ENCODE measurements around the gene KRT84. TPM values are rescaled to one million over a fixed set of nuclear protein-coding genes. Genes with fewer than 3 reads are reported as not detected.

KRT84 gene
- total and polyA plus RNA-seq, 9 of the 15 experiments (the other 6 are each of a cell fraction or from before 2014, with no cell fraction given) = not detected

GRCh38 chr12:52350786-52351185, 34.7 kb downstream of the KRT84 start:
- Histone ChIP-seq H3K27ac (ENCODE audit: extremely low read depth, low read depth, low read length) (no peak overlapping the region), H2AFZ (ENCODE audit: low read depth, low read length) (no peak overlapping the region), H3K36me3 (ENCODE audit: control insufficient read depth, insufficient read depth, low read length) (no peaks in the 10 kb centered on the region), H3K4me3 (no peak overlapping the region), H3K4me1 (replicated peaks in 1 of 2; ENCODE audit: control insufficient read depth in 2 of 2, insufficient read depth in 2 of 2, low read length in 2 of 2) (no peaks in the 10 kb centered on the region), H3K27me3 (ENCODE audit: control insufficient read depth in 2 of 2, insufficient read depth in 2 of 2, low read length in 2 of 2) (peaks cover 11 to 47% of the 10 kb centered on the region in 2 experiments; a peak in 3 of 5 replicates), H3K9me1 (ENCODE audit: control insufficient read depth, insufficient read depth, low read length) (peaks cover 3% of the 10 kb centered on the region), H3K9me3 (replicated peaks; ENCODE audit: control insufficient read depth, insufficient read depth, low read depth, low read length) (no peaks in the 10 kb centered on the region), H3K4me2 (ENCODE audit: insufficient read depth, low read length) (no peak overlapping the region), H3K79me2 (ENCODE audit: control insufficient read depth, insufficient read depth, low read length) (no peaks in the 10 kb centered on the region), H4K20me1 (replicated peaks; ENCODE audit: control insufficient read depth, insufficient read depth, low read length) (no peaks in the 10 kb centered on the region), H3K9ac (ENCODE audit: insufficient read depth in 1 of 2, low read depth in 2 of 2, low read length in 2 of 2) (no peak overlapping the region)
- no TSS peak for BruUV-seq (replicated peaks)
- no peak for ATAC-seq
- POLR2A ChIA-PET = no interaction called here
- WGBS (ENCODE audit: insufficient coverage, low coverage, missing lambda C conversion rate) = 2% methylated on average over 5 of the region's 5 CpGs
- no peak for DNase-seq (ENCODE audit: extremely low read depth in 1 of 4, low spot score in 3 of 4)
- TF ChIP-seq XRCC5 (IDR thresholded peaks at IDR 0.05; ENCODE audit: low read depth, low read length) (no peak), BRD4 (IDR thresholded peaks at IDR 0.05) (no peak), HCFC1 (IDR thresholded peaks at IDR 0.05; ENCODE audit: low read depth, low read length) (no peak), ZBTB17 (CRISPR knock-in tag; IDR thresholded peaks at IDR 0.05) (no peak), ZFP36 (IDR thresholded peaks at IDR 0.05; ENCODE audit: low read depth, low read length, partially characterized antibody) (no peak), PTRF (tag; IDR thresholded peaks at IDR 0.05) (no peak), RBM39 (optimal IDR thresholded peaks at IDR 0.05; ENCODE audit: low read depth, low read length) (no peak), ZNF436 (CRISPR knock-in tag; IDR thresholded peaks at IDR 0.05) (no peak), SP1 (CRISPR knock-in tag; IDR thresholded peaks at IDR 0.05) (no peak)
- TF ChIP-seq, protein P1, sequence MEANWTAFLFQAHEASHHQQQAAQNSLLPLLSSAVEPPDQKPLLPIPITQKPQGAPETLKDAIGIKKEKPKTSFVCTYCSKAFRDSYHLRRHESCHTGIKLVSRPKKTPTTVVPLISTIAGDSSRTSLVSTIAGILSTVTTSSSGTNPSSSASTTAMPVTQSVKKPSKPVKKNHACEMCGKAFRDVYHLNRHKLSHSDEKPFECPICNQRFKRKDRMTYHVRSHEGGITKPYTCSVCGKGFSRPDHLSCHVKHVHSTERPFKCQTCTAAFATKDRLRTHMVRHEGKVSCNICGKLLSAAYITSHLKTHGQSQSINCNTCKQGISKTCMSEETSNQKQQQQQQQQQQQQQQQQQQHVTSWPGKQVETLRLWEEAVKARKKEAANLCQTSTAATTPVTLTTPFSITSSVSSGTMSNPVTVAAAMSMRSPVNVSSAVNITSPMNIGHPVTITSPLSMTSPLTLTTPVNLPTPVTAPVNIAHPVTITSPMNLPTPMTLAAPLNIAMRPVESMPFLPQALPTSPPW (CRISPR knock-in tag; IDR thresholded peaks at IDR 0.05) = no peak
- TF ChIP-seq, protein P2, sequence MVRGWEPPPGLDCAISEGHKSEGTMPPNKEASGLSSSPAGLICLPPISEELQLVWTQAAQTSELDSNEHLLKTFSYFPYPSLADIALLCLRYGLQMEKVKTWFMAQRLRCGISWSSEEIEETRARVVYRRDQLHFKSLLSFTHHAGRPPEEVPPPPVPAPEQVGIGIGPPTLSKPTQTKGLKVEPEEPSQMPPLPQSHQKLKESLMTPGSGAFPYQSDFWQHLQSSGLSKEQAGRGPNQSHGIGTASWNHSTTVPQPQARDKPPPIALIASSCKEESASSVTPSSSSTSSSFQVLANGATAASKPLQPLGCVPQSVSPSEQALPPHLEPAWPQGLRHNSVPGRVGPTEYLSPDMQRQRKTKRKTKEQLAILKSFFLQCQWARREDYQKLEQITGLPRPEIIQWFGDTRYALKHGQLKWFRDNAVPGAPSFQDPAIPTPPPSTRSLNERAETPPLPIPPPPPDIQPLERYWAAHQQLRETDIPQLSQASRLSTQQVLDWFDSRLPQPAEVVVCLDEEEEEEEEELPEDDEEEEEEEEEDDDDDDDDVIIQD (CRISPR knock-in tag; IDR thresholded peaks at IDR 0.05) = no peak
- in situ Hi-C loops (cut with MboI) (no loop called here), intact Hi-C loops (cut with micrococcal nuclease) (no loop called here)
- FAIRE-seq = no peak
- CTCF ChIA-PET (ENCODE audit: low intra/inter-chr PET ratio) = no interaction called here
